ENCODE data around the gene CTNS. TPM values are rescaled to one million over a fixed set of nuclear protein-coding genes. Genes with fewer than 3 reads are reported as not detected.

CTNS gene
- total RNA-seq, 1 donor from 2014 or later, result 12.8 TPM

- TF ChIP-seq, protein P1, sequence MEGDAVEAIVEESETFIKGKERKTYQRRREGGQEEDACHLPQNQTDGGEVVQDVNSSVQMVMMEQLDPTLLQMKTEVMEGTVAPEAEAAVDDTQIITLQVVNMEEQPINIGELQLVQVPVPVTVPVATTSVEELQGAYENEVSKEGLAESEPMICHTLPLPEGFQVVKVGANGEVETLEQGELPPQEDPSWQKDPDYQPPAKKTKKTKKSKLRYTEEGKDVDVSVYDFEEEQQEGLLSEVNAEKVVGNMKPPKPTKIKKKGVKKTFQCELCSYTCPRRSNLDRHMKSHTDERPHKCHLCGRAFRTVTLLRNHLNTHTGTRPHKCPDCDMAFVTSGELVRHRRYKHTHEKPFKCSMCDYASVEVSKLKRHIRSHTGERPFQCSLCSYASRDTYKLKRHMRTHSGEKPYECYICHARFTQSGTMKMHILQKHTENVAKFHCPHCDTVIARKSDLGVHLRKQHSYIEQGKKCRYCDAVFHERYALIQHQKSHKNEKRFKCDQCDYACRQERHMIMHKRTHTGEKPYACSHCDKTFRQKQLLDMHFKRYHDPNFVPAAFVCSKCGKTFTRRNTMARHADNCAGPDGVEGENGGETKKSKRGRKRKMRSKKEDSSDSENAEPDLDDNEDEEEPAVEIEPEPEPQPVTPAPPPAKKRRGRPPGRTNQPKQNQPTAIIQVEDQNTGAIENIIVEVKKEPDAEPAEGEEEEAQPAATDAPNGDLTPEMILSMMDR (IDR thresholded peaks at IDR 0.05), result no peak
- H3K9me3 Mint-ChIP-seq, result no peaks in the 10 kb centered on the region
- intact Hi-C loops (cut with micrococcal nuclease), result no loop called here
- POLR2A ChIA-PET, result interaction anchor here (0.7 to 2.6 kb wide), 3 partner anchors 10 to 46 kb away, joined by 3 to 19 read pairs (median 3); partner anchors contain the start of gene SHPK
- H3K4me1 Mint-ChIP-seq, result peaks cover 43% of the 10 kb centered on the region
- CTCF ChIA-PET, result interaction anchor here (1.5 to 3.0 kb wide), 3 partner anchors 45 to 633 kb away, joined by 4 to 18 read pairs (median 18); no protein-coding TSS in a partner anchor
- DNase-seq, result no peak
- H3K27ac Mint-ChIP-seq, result peak overlapping the region; percentile 62
- peaks cover 70% of the 10 kb centered on the region for H3K36me3 Mint-ChIP-seq (ENCODE audit: low read depth)
- H3K4me3 Mint-ChIP-seq, result no peak overlapping the region
- no peak for ATAC-seq (ENCODE audit: low read depth)
- H3K27me3 Mint-ChIP-seq, result no peaks in the 10 kb centered on the region
Measured at GRCh38 chr17:3681565-3681964, 45.0 kb downstream of the CTNS start.

- Mint-ChIP-seq H3K4me1 (peaks cover 43% of the 10 kb centered on the region), H3K9me3 (no peaks in the 10 kb centered on the region), H3K4me3 (no peak overlapping the region), H3K36me3 (ENCODE audit: low read depth) (peaks cover 67% of the 10 kb centered on the region), H3K27me3 (no peaks in the 10 kb centered on the region), H3K27ac (peak overlapping the region; percentile 62)
- TF ChIP-seq, protein P1 (IDR thresholded peaks at IDR 0.05), result no peak
- no peak for DNase-seq
- ATAC-seq (ENCODE audit: low read depth), result no peak
- CTCF ChIA-PET, result interaction anchor here (0.8 to 3.0 kb wide), 8 partner anchors 14 to 633 kb away, joined by 3 to 37 read pairs (median 17); partner anchors contain the start of genes HASPIN and P2RX5
- intact Hi-C loops (cut with micrococcal nuclease), result loop anchor here (2.0 kb wide), 2 partner anchors 41 to 79 kb away; partner anchors contain the start of gene HASPIN
- POLR2A ChIA-PET, result interaction anchor here (0.7 to 3.8 kb wide), 8 partner anchors 8 to 55 kb away, joined by 3 to 78 read pairs (median 13); partner anchors contain the start of genes P2RX5 and SHPK
Measured at GRCh38 chr17:3682033-3682432, 45.5 kb downstream of the CTNS start.

- CTCF ChIA-PET, result interaction anchor here (0.6 to 3.0 kb wide), 16 partner anchors 9 to 634 kb away, joined by 3 to 37 read pairs (median 6); partner anchors contain the start of genes HASPIN and P2RX5
- intact Hi-C loops (cut with micrococcal nuclease), result loop anchor here (1.0 to 2.0 kb wide), 7 partner anchors 11 to 144 kb away; partner anchors contain the start of gene HASPIN
- H3K36me3 Mint-ChIP-seq (ENCODE audit: low read depth), result peaks cover 58% of the 10 kb centered on the region
- POLR2A ChIA-PET, result interaction anchor here (0.5 to 3.8 kb wide), 14 partner anchors 9 to 273 kb away, joined by 3 to 78 read pairs (median 6); partner anchors contain the start of genes CTNS, HASPIN, P2RX5 and SHPK
- H3K4me3 Mint-ChIP-seq, result peak overlapping the region; percentile 58
- H3K27ac Mint-ChIP-seq, result peak overlapping the region; percentile 83
- H3K27me3 Mint-ChIP-seq, result no peaks in the 10 kb centered on the region
- H3K4me1 Mint-ChIP-seq, result peaks cover 46% of the 10 kb centered on the region
- H3K9me3 Mint-ChIP-seq, result no peaks in the 10 kb centered on the region
- TF ChIP-seq, protein P1 (IDR thresholded peaks at IDR 0.05), result peak; percentile 72
- peak; percentile 75 for ATAC-seq (ENCODE audit: low read depth)
- DNase-seq, result peak; percentile 58
Measured at GRCh38 chr17:3683054-3683511, 46.5 kb downstream of the CTNS start.

GRCh38 chr17:3685174-3685573 lies 48.6 kb downstream of the CTNS start:
- no peaks in the 10 kb centered on the region for H3K27me3 Mint-ChIP-seq
- peak; percentile 49 for DNase-seq
- POLR2A ChIA-PET, result interaction anchor here (0.6 to 3.8 kb wide), 5 partner anchors 10 to 111 kb away, joined by 3 to 78 read pairs (median 7); partner anchors contain the start of genes HASPIN and P2RX5
- no peak for ATAC-seq (ENCODE audit: low read depth)
- TF ChIP-seq, protein P1 (IDR thresholded peaks at IDR 0.05), result no peak
- intact Hi-C loops (cut with micrococcal nuclease), result no loop called here
- H3K27ac Mint-ChIP-seq, result peak overlapping the region; percentile 73
- peaks cover 54% of the 10 kb centered on the region for H3K36me3 Mint-ChIP-seq (ENCODE audit: low read depth)
- H3K4me1 Mint-ChIP-seq, result peaks cover 62% of the 10 kb centered on the region
- CTCF ChIA-PET, result interaction anchor here (0.8 to 1.3 kb wide), 3 partner anchors 10 to 47 kb away, joined by 3 to 6 read pairs (median 3); no protein-coding TSS in a partner anchor
- peak overlapping the region; percentile 11 for H3K4me3 Mint-ChIP-seq
- no peaks in the 10 kb centered on the region for H3K9me3 Mint-ChIP-seq

DNA sequence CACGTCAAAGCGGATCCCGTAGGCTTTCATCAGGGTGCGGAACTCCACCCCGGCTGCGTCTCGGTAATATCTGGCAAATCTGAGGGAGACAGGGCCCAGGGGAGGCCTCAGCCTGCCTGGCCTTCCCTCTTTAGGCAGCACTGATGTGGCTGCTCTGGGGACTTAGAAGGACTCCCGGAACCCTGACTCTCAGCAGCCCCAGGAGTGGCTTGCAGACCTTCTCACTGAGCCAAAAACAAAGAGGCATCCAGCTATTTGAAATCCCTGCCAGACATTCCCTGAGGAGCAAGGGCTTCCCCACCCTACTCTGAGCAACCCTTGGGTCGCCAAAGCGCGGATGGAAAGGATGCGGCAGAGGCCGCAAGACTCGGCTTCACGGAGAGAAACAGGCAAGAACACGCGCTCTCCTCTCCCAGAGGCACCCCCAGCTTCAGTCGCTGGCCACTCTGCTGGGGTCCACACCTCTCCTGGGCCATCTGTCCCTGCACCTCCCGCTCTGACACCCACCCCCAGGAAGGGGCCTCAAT lies 51.5 kb downstream of the CTNS start:
- DNase-seq, result peak; percentile 49
- peak; percentile 31 for ATAC-seq (ENCODE audit: low read depth)
- Mint-ChIP-seq H3K36me3 (ENCODE audit: low read depth) (peaks cover 53% of the 10 kb centered on the region), H3K27ac (peak overlapping the region; percentile 82), H3K27me3 (no peaks in the 10 kb centered on the region), H3K4me3 (peak overlapping the region; percentile 71), H3K9me3 (no peaks in the 10 kb centered on the region), H3K4me1 (peaks cover 71% of the 10 kb centered on the region)
- intact Hi-C loops (cut with micrococcal nuclease), result loop anchor here (1.0 kb wide), 1 partner anchor 23 kb away; no protein-coding TSS in a partner anchor
- POLR2A ChIA-PET, result interaction anchor here (0.6 to 1.8 kb wide), 13 partner anchors 9 to 109 kb away, joined by 3 to 15 read pairs (median 4); partner anchors contain the start of genes HASPIN and SHPK
- TF ChIP-seq, protein P1 (IDR thresholded peaks at IDR 0.05), result no peak
- CTCF ChIA-PET, result interaction anchor here (0.7 to 1.5 kb wide), 2 partner anchors 22 to 44 kb away, joined by 3 to 4 read pairs; no protein-coding TSS in a partner anchor
